K562 (cell line): ENCODE results near the gene ANO2. TPM values are rescaled to one million over a fixed set of nuclear protein-coding genes. Genes with fewer than 3 reads are reported as not detected.

Source experiments
- ATAC-seq: fragments of 200-7000 bp; cut with Tn5 transposase; 3 replicates; pipeline ENCODE4 v1.9.1; 2020; ENCODE audit warnings: moderate library complexity
- BruUV-seq: library from RNA; stranded (reverse); fragments of 400-500 nt; replicated peaks from 2 replicates; lab custom pipeline; 2021; lab: Mats Ljungman, UMichigan
- CTCF ChIA-PET: fragments of 300-600 bp; formaldehyde crosslinking; extraction: SDS; loops from one replicate; lab custom pipeline; 2021; ENCODE audit warnings: low intra/inter-chr PET ratio; lab: Yijun Ruan, JAX
- POLR2A ChIA-PET: fragments of 300-600, 350-650 bp; sonication (Branson Sonifier 250); formaldehyde crosslinking; extraction: SDS; loops from one replicate; lab custom pipeline; 2021; ENCODE audit warnings: antibody characterized with exemption, inconsistent platforms; lab: Yijun Ruan, JAX
- DNase-seq, 4 experiments: peaks; one replicate each; pipeline versions ENCODE4 v3.0.0 to v3.0.0-alpha.2; 2011 to 2018; ENCODE audit warnings: low spot score in 3 of 4, mixed read lengths in 3 of 4; ENCODE audit errors: extremely low read depth in 1 of 4
- FAIRE-seq: peaks from 2 replicates; lab custom pipeline; 2011; peaks lifted over from hg19 to GRCh38; lab: Jason Lieb, UNC
- H2AFZ ChIP-seq: 2 replicates; pipeline ENCODE4 v1.6.0; 2011; ENCODE audit warnings: low read depth, low read length, control low read depth, inconsistent platforms
- H3K27ac ChIP-seq: fragments of 200-600 bp; 3 replicates; pipeline ENCODE4 v1.8.0; 2011; ENCODE audit warnings: low read depth, mild to moderate bottlenecking, control low read depth, inconsistent platforms, low read length, moderate library complexity, mixed read lengths; ENCODE audit errors: extremely low read depth
- H3K27me3 ChIP-seq, 2 experiments: fragments of 300-600 bp in 1 of 2; 2 replicates in 1 of 2; 3 replicates in 1 of 2; pipeline versions ENCODE4 v1.6.0 to v1.8.0; 2011; ENCODE audit warnings: inconsistent platforms in 2 of 2, low read length in 2 of 2, mild to moderate bottlenecking in 1 of 2, mixed read lengths in 1 of 2, moderate library complexity in 1 of 2; ENCODE audit not compliant: control insufficient read depth in 2 of 2, insufficient read depth in 2 of 2
- H3K36me3 ChIP-seq: fragments of 300-600 bp; 3 replicates; pipeline ENCODE4 v1.8.0; 2011; ENCODE audit warnings: mild to moderate bottlenecking, low read length, inconsistent platforms; ENCODE audit not compliant: control insufficient read depth, insufficient read depth
- H3K4me1 ChIP-seq, 2 experiments: fragments of 200-600 bp in 1 of 2; replicated peaks in 1 of 2; 2 replicates in 1 of 2; 3 replicates in 1 of 2; pipeline versions ENCODE4 v1.5.1 to v1.8.0; 2011; ENCODE audit warnings: inconsistent platforms in 2 of 2, low read length in 2 of 2, mild to moderate bottlenecking in 1 of 2, mixed read lengths in 1 of 2, moderate library complexity in 1 of 2; ENCODE audit not compliant: control insufficient read depth in 2 of 2, insufficient read depth in 2 of 2
- H3K4me2 ChIP-seq: 2 replicates; pipeline ENCODE4 v1.6.1; 2011; ENCODE audit warnings: low read length, control low read depth, inconsistent platforms, mixed read lengths; ENCODE audit not compliant: insufficient read depth
- H3K4me3 ChIP-seq: fragments of 200-600 bp; sonication (generic), shearing (Covaris generic); 2 replicates; pipeline ENCODE4 v1.5.1; 2016; ENCODE audit warnings: control low read depth, inconsistent platforms
- H3K79me2 ChIP-seq: fragments of 200-600 bp; 3 replicates; pipeline ENCODE4 v1.8.0; 2011; ENCODE audit warnings: low read length, inconsistent platforms; ENCODE audit not compliant: control insufficient read depth, insufficient read depth
- H3K9ac ChIP-seq, 2 experiments: 2 replicates each; pipeline versions ENCODE4 v1.6.0 to v1.6.1; 2011; ENCODE audit warnings: low read depth in 2 of 2, low read length in 2 of 2, control low read depth in 1 of 2, inconsistent platforms in 1 of 2, mild to moderate bottlenecking in 1 of 2, mixed read lengths in 1 of 2; ENCODE audit not compliant: insufficient read depth in 1 of 2
- H3K9me1 ChIP-seq: one replicate; pipeline ENCODE4 v1.6.0; 2011; ENCODE audit warnings: inconsistent platforms, mild to moderate bottlenecking, low read length, moderate library complexity; ENCODE audit not compliant: control insufficient read depth, insufficient read depth
- H3K9me3 ChIP-seq: replicated peaks from 2 replicates; pipeline ENCODE4 v1.5.1; 2011; ENCODE audit warnings: low read depth, low read length, inconsistent platforms; ENCODE audit not compliant: control insufficient read depth, insufficient read depth
- H4K20me1 ChIP-seq: replicated peaks from 2 replicates; pipeline ENCODE4 v1.6.1; 2011; ENCODE audit warnings: low read length, inconsistent platforms, mixed read lengths; ENCODE audit not compliant: control insufficient read depth, insufficient read depth
- BMI1 ChIP-seq: fragments of 150-350 bp; IDR thresholded peaks from 2 replicates; pipeline ENCODE4 v1.6.1; 2014; ENCODE audit warnings: low read length
- CHD2 ChIP-seq: IDR thresholded peaks from 2 replicates; pipeline ENCODE4 v1.6.1; 2011; ENCODE audit warnings: low read depth, low read length
- CREBBP ChIP-seq: IDR thresholded peaks from one replicate; pipeline ENCODE4 v1.6.1; 2012; ENCODE audit warnings: low read depth, mild to moderate bottlenecking, control low read depth, inconsistent platforms, low read length
- ETV1 ChIP-seq: fragments of 450-650 bp; conservative IDR thresholded peaks from 2 replicates; pipeline ENCODE4 v1.6.1; 2016; ENCODE audit warnings: missing genetic modification characterization, control low read depth, low read depth, missing compliant biosample characterization
- KDM5B ChIP-seq: fragments of 200-600 bp; sonication (generic); IDR thresholded peaks from 2 replicates; pipeline ENCODE4 v1.6.1; 2012; ENCODE audit warnings: low read depth, mild to moderate bottlenecking, moderate library complexity, low read length, control low read depth, inconsistent platforms; ENCODE audit not compliant: insufficient replicate concordance
- MCM2 ChIP-seq: fragments of 450-650 bp; IDR thresholded peaks from 2 replicates; pipeline ENCODE4 v1.6.1; 2017; ENCODE audit warnings: low read depth, mild to moderate bottlenecking
- SLC30A9 ChIP-seq: fragments of 250-450 bp; sonication (Bioruptor Pico); IDR thresholded peaks from 2 replicates; pipeline ENCODE4 v1.8.0; 2022; ENCODE audit warnings: mild to moderate bottlenecking, moderate library complexity
- SMAD4 ChIP-seq: fragments of 250-450 bp; sonication (Bioruptor Pico); conservative IDR thresholded peaks from 2 replicates; pipeline ENCODE4 v1.8.0; 2021; ENCODE audit warnings: inconsistent platforms, mild to moderate bottlenecking, moderate library complexity
- WGBS: fragments of 100-300 bp; shearing (Covaris generic); methylation state at CpG from one replicate; pipeline ENCODE4 v1.1.6; 2016; ENCODE audit warnings: low coverage, mixed read lengths; ENCODE audit not compliant: insufficient coverage; ENCODE audit errors: missing lambda C conversion rate; 5-methylcytosine and 5-hydroxymethylcytosine counted together
- in situ Hi-C: fragments of 300-500 bp; cut with MboI; formaldehyde crosslinking; loops from 4 replicates; pipeline ENCODE4 v1.15.0; 2018; ENCODE audit warnings: inconsistent platforms, mixed read lengths
- intact Hi-C: fragments of 100-400 bp; cut with micrococcal nuclease; formaldehyde crosslinking; loops from 2 replicates; pipeline ENCODE4 v1.14.2; 2022
- polyA plus RNA-seq, 8 experiments: library from polyadenylated mRNA; depleted of rRNA in 4 of 8; stranded (reverse) in 5 of 8; unstranded in 3 of 8; fragments of >200 nt; fragmentation: Nextera tagmentation in 2 of 8; fragmentation: Illumina TruSeq in 1 of 8; extraction: Ambion mirVana in 2 of 8; extraction: Trizol in 1 of 8; gene quantifications; 2 replicates each; pipeline versions ENCODE4 v1.2.1 to v1.2.3, GENCODE V29; 2011 to 2014; ENCODE audit warnings: inconsistent platforms in 1 of 8, missing spikeins in 1 of 8
- total RNA-seq, 7 experiments: library from RNA; depleted of rRNA in 6 of 7; stranded (reverse); fragments of >200 nt in 6 of 7; fragmentation: Illumina TruSeq in 2 of 7; extraction: Trizol in 2 of 7; gene quantifications; 2 replicates each; pipeline versions ENCODE4 v1.2.1 to v1.2.3, GENCODE V29; 2011 to 2021; ENCODE audit warnings: low replicate concordance in 1 of 7
- TF ChIP-seq, protein P1 (sequence below): fragments of 250-450 bp; sonication (Bioruptor Pico); IDR thresholded peaks from 2 replicates; pipeline ENCODE4 v1.9.0; 2021; ENCODE audit warnings: mild to moderate bottlenecking, inconsistent platforms
- TF ChIP-seq, protein P2 (sequence below): fragments of 250-450 bp; sonication (Bioruptor Pico); IDR thresholded peaks from 2 replicates; pipeline ENCODE4 v1.5.0; 2020; ENCODE audit warnings: mild to moderate bottlenecking, borderline replicate concordance
- TF ChIP-seq, protein P3 (sequence below): fragments of 250-450 bp; sonication (Bioruptor Pico); IDR thresholded peaks from 2 replicates; pipeline ENCODE4 v1.4.0; 2020; ENCODE audit warnings: mild to moderate bottlenecking, moderate library complexity
- TF ChIP-seq, protein P4 (sequence below): fragments of 450-650 bp; IDR thresholded peaks from 2 replicates; pipeline ENCODE4 v1.6.1; 2016

The ANO2 gene
- total and polyA plus RNA-seq, 9 of the 15 experiments (the other 6 are each of a cell fraction or from before 2014, with no cell fraction given), result 0.64 TPM; not detected in 8

DNA sequence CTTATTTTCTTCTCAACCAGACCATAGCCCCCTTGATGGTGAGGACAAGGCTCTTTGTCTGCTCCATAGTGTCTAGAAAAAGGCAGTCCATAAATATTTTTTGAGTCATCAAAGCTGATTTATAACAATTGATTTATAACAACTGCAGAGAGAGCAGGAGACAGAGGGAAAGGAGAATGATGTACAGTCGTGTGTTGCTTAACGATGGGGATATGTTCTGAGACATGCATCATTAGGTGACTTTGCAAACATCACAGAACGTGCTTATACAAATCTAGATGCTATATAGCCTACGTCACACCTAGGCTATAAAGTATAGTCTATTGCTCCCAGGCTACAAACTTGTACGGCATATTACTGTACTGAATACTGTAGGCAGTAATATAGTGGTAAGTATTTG is 369.8 kb downstream of the ANO2 start:
- Histone ChIP-seq H3K9ac (no peak overlapping the region), H3K4me1 (no peaks in the 10 kb centered on the region), H3K36me3 (no peaks in the 10 kb centered on the region), H3K27me3 (peaks cover 0 to 24% of the 10 kb centered on the region in 2 experiments; a peak in 2 of 5 replicates), H4K20me1 (no peaks in the 10 kb centered on the region)
- in situ Hi-C loops, result no loop called here
- DNase-seq (no peak), ATAC-seq (no peak)
- CTCF ChIA-PET, result no interaction called here
- intact Hi-C loops, result no loop called here
- POLR2A ChIA-PET, result interaction anchor here (0.7 kb wide), 1 partner anchor 51 kb away, joined by 3 read pairs; no protein-coding TSS in a partner anchor
- 0% methylated on average over 5 of the region's 5 CpGs for WGBS
- TF ChIP-seq ETV1, result no peak
- no peak for TF ChIP-seq SLC30A9 (CRISPR knock-in tag)
- TF ChIP-seq, protein P1, sequence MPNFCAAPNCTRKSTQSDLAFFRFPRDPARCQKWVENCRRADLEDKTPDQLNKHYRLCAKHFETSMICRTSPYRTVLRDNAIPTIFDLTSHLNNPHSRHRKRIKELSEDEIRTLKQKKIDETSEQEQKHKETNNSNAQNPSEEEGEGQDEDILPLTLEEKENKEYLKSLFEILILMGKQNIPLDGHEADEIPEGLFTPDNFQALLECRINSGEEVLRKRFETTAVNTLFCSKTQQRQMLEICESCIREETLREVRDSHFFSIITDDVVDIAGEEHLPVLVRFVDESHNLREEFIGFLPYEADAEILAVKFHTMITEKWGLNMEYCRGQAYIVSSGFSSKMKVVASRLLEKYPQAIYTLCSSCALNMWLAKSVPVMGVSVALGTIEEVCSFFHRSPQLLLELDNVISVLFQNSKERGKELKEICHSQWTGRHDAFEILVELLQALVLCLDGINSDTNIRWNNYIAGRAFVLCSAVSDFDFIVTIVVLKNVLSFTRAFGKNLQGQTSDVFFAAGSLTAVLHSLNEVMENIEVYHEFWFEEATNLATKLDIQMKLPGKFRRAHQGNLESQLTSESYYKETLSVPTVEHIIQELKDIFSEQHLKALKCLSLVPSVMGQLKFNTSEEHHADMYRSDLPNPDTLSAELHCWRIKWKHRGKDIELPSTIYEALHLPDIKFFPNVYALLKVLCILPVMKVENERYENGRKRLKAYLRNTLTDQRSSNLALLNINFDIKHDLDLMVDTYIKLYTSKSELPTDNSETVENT, result no peak
- TF ChIP-seq, protein P2, sequence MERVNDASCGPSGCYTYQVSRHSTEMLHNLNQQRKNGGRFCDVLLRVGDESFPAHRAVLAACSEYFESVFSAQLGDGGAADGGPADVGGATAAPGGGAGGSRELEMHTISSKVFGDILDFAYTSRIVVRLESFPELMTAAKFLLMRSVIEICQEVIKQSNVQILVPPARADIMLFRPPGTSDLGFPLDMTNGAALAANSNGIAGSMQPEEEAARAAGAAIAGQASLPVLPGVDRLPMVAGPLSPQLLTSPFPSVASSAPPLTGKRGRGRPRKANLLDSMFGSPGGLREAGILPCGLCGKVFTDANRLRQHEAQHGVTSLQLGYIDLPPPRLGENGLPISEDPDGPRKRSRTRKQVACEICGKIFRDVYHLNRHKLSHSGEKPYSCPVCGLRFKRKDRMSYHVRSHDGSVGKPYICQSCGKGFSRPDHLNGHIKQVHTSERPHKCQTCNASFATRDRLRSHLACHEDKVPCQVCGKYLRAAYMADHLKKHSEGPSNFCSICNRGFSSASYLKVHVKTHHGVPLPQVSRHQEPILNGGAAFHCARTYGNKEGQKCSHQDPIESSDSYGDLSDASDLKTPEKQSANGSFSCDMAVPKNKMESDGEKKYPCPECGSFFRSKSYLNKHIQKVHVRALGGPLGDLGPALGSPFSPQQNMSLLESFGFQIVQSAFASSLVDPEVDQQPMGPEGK (CRISPR knock-in tag), result no peak
- no peak for TF ChIP-seq CHD2
- no peak for TF ChIP-seq BMI1
- no peak for TF ChIP-seq SMAD4 (CRISPR knock-in tag)
- TF ChIP-seq, protein P3, sequence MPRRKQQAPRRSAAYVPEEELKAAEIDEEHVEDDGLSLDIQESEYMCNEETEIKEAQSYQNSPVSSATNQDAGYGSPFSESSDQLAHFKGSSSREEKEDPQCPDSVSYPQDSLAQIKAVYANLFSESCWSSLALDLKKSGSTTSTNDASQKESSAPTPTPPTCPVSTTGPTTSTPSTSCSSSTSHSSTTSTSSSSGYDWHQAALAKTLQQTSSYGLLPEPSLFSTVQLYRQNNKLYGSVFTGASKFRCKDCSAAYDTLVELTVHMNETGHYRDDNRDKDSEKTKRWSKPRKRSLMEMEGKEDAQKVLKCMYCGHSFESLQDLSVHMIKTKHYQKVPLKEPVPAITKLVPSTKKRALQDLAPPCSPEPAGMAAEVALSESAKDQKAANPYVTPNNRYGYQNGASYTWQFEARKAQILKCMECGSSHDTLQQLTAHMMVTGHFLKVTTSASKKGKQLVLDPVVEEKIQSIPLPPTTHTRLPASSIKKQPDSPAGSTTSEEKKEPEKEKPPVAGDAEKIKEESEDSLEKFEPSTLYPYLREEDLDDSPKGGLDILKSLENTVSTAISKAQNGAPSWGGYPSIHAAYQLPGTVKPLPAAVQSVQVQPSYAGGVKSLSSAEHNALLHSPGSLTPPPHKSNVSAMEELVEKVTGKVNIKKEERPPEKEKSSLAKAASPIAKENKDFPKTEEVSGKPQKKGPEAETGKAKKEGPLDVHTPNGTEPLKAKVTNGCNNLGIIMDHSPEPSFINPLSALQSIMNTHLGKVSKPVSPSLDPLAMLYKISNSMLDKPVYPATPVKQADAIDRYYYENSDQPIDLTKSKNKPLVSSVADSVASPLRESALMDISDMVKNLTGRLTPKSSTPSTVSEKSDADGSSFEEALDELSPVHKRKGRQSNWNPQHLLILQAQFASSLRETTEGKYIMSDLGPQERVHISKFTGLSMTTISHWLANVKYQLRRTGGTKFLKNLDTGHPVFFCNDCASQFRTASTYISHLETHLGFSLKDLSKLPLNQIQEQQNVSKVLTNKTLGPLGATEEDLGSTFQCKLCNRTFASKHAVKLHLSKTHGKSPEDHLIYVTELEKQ, result no peak
- no peak for TF ChIP-seq CREBBP
- TF ChIP-seq, protein P4, sequence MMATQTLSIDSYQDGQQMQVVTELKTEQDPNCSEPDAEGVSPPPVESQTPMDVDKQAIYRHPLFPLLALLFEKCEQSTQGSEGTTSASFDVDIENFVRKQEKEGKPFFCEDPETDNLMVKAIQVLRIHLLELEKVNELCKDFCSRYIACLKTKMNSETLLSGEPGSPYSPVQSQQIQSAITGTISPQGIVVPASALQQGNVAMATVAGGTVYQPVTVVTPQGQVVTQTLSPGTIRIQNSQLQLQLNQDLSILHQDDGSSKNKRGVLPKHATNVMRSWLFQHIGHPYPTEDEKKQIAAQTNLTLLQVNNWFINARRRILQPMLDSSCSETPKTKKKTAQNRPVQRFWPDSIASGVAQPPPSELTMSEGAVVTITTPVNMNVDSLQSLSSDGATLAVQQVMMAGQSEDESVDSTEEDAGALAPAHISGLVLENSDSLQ, result no peak
- no peak for TF ChIP-seq KDM5B
- TF ChIP-seq MCM2, result no peak
- TF ChIP-seq, all 486 proteins: peak for 0
- no peaks in the 10 kb centered on the region for H3K79me2 ChIP-seq
- H3K4me3 ChIP-seq, result no peak overlapping the region
- no peak for FAIRE-seq
- no peak overlapping the region for H3K27ac ChIP-seq
- H3K4me2 ChIP-seq, result no peak overlapping the region
- no TSS peak for BruUV-seq
- no peak overlapping the region for H2AFZ ChIP-seq
- H3K9me3 ChIP-seq, result no peaks in the 10 kb centered on the region
- H3K9me1 ChIP-seq, result no peaks in the 10 kb centered on the region
